GM10266 (cell line): ENCODE results near the gene CP.

ENCODE experiments used
- DNase-seq: peaks from one replicate; pipeline ENCODE4 v3.0.0; 2012; ENCODE audit errors: extremely low spot score
- TF ChIP-seq, protein P1 (sequence below): IDR thresholded peaks from 2 replicates; pipeline ENCODE4 v1.5.1; 2012; ENCODE audit warnings: mild to moderate bottlenecking, low read depth; ENCODE audit not compliant: control insufficient read depth, insufficient read depth; ENCODE audit errors: missing control alignments

The CP gene

DNA sequence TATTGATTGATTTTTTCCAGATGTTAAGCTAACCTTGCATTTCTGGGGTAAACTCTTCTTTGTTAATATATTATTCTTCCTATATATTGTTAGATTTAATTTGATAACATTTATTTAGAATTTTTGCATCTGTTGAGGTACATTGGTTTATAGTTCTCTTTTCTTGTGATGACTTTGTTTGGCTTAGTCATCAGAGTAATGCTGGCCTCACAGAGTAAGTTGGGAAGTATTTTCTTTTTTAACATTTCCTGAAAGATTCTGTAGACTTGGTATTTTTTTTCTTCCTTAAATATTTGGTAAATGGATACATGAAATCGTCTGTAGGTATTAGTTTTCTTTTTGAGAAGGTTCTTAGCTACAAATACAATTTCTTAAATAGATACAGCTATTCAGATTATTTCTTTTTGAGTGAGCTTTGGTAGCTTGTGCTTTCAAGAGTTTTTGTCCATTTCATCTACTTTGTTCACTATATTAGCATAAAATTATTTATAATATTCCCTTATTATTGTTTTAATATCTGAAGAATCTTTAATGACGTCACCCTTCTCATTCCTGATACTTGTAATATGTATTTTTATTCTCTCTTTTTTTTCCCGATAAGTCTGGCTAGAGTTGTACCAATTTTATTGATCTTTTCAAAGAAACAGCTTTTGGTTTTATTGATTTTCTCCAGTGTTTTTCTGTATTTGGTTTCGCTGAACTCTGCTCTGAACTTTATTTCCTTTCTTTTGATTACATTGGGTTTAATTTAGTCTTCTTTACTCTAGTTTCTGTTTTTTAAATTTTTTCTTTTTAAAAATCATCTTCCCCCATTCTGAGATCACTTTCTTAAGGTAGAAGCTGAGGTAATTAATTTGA, 98.7 kb downstream of the CP start:
- no peak for DNase-seq
- TF ChIP-seq, protein P1, sequence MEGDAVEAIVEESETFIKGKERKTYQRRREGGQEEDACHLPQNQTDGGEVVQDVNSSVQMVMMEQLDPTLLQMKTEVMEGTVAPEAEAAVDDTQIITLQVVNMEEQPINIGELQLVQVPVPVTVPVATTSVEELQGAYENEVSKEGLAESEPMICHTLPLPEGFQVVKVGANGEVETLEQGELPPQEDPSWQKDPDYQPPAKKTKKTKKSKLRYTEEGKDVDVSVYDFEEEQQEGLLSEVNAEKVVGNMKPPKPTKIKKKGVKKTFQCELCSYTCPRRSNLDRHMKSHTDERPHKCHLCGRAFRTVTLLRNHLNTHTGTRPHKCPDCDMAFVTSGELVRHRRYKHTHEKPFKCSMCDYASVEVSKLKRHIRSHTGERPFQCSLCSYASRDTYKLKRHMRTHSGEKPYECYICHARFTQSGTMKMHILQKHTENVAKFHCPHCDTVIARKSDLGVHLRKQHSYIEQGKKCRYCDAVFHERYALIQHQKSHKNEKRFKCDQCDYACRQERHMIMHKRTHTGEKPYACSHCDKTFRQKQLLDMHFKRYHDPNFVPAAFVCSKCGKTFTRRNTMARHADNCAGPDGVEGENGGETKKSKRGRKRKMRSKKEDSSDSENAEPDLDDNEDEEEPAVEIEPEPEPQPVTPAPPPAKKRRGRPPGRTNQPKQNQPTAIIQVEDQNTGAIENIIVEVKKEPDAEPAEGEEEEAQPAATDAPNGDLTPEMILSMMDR: no peak
